ENCODE measurements around the gene EAPP. TPM values are rescaled to one million over a fixed set of nuclear protein-coding genes. Genes with fewer than 3 reads are reported as not detected.

EAPP gene
- total and polyA plus RNA-seq, 4 donors, result 25.4 to 92.6 (median 32.0) TPM

DNA sequence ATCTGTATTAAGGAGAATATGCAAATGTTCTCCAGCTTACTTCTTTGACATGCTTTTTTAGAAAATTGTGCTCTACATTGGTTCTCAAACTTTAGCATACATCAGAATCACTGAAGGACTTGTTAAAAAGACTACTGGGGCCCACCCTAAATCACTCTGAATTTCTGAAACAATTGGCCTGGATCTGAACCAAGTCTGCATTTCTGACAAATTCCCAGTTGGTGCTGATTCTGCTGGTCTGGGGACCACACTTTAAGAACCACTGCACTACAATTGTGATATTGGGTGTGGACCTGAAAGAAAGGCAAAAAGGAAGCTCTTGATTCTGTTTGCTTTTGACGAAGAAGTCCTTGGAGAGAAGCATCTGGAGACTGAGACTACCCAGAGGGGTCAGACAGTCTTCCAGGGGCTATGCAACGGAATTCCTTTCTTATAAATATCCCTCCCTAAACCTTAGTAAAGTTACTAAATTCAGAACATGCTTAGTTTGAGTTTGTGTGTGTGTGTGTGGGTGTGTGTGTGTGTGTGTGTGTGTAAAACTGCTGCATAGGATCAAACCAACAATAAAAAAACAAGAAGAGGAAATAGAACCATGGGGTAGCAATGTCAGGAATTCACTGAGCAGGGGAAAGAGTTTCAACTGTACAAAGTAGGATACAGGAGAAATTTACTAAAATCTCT, 36.8 kb downstream of the EAPP start:
- no peaks in the 10 kb centered on the region for H3K27me3 ChIP-seq (ENCODE audit: control insufficient read depth in 3 of 3, insufficient read depth in 3 of 3, low read length in 2 of 3)
- no peak overlapping the region for H3K4me3 ChIP-seq
- DNase-seq, result no peak
- no peaks in the 10 kb centered on the region for H3K9me3 ChIP-seq (ENCODE audit: control insufficient read depth in 4 of 4, insufficient read depth in 3 of 4, low read length in 3 of 4)
- TF ChIP-seq, protein P1, sequence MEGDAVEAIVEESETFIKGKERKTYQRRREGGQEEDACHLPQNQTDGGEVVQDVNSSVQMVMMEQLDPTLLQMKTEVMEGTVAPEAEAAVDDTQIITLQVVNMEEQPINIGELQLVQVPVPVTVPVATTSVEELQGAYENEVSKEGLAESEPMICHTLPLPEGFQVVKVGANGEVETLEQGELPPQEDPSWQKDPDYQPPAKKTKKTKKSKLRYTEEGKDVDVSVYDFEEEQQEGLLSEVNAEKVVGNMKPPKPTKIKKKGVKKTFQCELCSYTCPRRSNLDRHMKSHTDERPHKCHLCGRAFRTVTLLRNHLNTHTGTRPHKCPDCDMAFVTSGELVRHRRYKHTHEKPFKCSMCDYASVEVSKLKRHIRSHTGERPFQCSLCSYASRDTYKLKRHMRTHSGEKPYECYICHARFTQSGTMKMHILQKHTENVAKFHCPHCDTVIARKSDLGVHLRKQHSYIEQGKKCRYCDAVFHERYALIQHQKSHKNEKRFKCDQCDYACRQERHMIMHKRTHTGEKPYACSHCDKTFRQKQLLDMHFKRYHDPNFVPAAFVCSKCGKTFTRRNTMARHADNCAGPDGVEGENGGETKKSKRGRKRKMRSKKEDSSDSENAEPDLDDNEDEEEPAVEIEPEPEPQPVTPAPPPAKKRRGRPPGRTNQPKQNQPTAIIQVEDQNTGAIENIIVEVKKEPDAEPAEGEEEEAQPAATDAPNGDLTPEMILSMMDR (IDR thresholded peaks at IDR 0.05; ENCODE audit: control extremely low read depth, extremely low read depth), result no peak
- no peak for ATAC-seq (ENCODE audit: insufficient read depth, low FRiP score)
- 65 to 66% methylated on average over 2 of the region's 2 CpGs for WGBS, 2 donors
- H3K36me3 ChIP-seq (ENCODE audit: control insufficient read depth in 4 of 4, insufficient read depth in 4 of 4, low read length in 4 of 4), result no peaks in the 10 kb centered on the region
- H3K27ac ChIP-seq (ENCODE audit: low read depth in 1 of 2, low read length in 1 of 2), result no peak overlapping the region
- no peak overlapping the region for H3K9ac ChIP-seq (ENCODE audit: insufficient read depth in 1 of 2, low read length in 2 of 2)
- peaks cover 0 to 5% (median 0%) of the 10 kb centered on the region in 5 donors for H3K4me1 ChIP-seq (ENCODE audit: control insufficient read depth in 5 of 5, insufficient read depth in 5 of 5, low read length in 5 of 5)

DNA sequence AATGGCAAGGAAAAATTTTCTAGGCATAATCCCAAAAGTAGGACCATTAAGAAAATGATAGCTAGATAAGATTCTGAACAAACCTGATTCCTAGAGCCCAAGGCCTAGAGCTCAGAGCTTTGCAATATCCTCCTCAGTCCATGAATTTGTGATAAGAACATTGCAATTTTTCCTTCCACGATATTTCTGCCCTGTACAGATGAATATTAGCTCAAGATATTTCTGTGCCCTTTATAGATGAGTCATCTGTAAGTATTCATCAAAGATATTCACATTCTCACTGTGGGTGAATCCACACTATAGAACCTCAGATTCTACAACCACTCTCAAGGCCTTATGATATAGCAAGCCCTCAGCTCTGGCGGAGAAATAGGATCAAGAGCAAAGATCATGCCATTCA, 37.5 kb downstream of the EAPP start:
- no peaks in the 10 kb centered on the region for H3K36me3 ChIP-seq (ENCODE audit: control insufficient read depth in 4 of 4, insufficient read depth in 4 of 4, low read length in 4 of 4)
- H3K9me3 ChIP-seq (ENCODE audit: control insufficient read depth in 4 of 4, insufficient read depth in 3 of 4, low read length in 3 of 4), result no peaks in the 10 kb centered on the region
- no peak overlapping the region for H3K9ac ChIP-seq (ENCODE audit: insufficient read depth in 1 of 2, low read length in 2 of 2)
- ATAC-seq (ENCODE audit: insufficient read depth, low FRiP score) (no peak), DNase-seq (no peak)
- no peak overlapping the region for H3K27ac ChIP-seq (ENCODE audit: low read depth in 1 of 2, low read length in 1 of 2)
- no peaks in the 10 kb centered on the region for H3K27me3 ChIP-seq (ENCODE audit: control insufficient read depth in 3 of 3, insufficient read depth in 3 of 3, low read length in 2 of 3)
- peaks cover 0 to 5% (median 0%) of the 10 kb centered on the region in 5 donors for H3K4me1 ChIP-seq (ENCODE audit: control insufficient read depth in 5 of 5, insufficient read depth in 5 of 5, low read length in 5 of 5)
- WGBS, 2 donors, result 81 to 92% methylated on average over 2 of the region's 2 CpGs
- H3K4me3 ChIP-seq, result no peak overlapping the region
- TF ChIP-seq, protein P1 (IDR thresholded peaks at IDR 0.05; ENCODE audit: control extremely low read depth, extremely low read depth), result no peak

DNA sequence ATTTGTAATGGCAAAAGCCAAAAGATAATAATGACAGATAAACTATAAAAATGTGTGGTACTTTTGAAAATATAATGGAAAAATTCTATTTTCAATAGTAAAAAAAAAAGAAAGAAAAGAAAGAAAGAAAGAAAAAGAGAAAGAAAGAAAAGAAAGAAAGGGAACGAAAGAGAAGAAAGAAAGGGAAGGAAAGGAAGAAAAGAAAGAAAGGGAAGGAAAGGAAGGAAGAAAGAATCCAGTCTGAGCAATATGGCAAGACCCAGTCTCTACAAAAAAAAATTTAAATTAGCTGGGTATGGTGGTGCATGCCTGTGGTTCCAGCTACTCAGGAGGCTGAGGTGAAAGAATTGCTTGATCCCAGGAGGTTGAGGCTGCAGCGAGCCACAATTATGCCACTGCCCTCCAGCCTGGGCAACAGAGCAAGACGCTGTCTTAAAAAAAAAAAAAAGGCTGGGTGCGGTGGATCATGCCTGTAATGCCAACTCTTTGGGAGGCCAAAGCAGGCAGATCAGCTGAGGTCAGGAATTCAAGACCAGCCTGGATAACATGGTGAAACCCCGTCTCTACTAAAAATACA, 38.4 kb downstream of the EAPP start:
- no peak overlapping the region for H3K27ac ChIP-seq (ENCODE audit: low read depth in 1 of 2, low read length in 1 of 2)
- H3K36me3 ChIP-seq (ENCODE audit: control insufficient read depth in 4 of 4, insufficient read depth in 4 of 4, low read length in 4 of 4), result no peaks in the 10 kb centered on the region
- H3K4me1 ChIP-seq (ENCODE audit: control insufficient read depth in 5 of 5, insufficient read depth in 5 of 5, low read length in 5 of 5), result peaks cover 0 to 8% (median 0%) of the 10 kb centered on the region in 5 donors
- no peak overlapping the region for H3K4me3 ChIP-seq
- no peak for ATAC-seq (ENCODE audit: insufficient read depth, low FRiP score)
- no peak overlapping the region for H3K9ac ChIP-seq (ENCODE audit: insufficient read depth in 1 of 2, low read length in 2 of 2)
- TF ChIP-seq, protein P1 (IDR thresholded peaks at IDR 0.05; ENCODE audit: control extremely low read depth, extremely low read depth), result no peak
- no peak for DNase-seq
- no peaks in the 10 kb centered on the region for H3K9me3 ChIP-seq (ENCODE audit: control insufficient read depth in 4 of 4, insufficient read depth in 3 of 4, low read length in 3 of 4)
- 90 to 97% methylated on average over 4 to 5 of the region's 5 CpGs for WGBS, 2 donors
- no peaks in the 10 kb centered on the region for H3K27me3 ChIP-seq (ENCODE audit: control insufficient read depth in 3 of 3, insufficient read depth in 3 of 3, low read length in 2 of 3)

All from lung (tissue), 12 donors.